Right renal cortex interstitium (tissue), 3 donors: ENCODE data around the gene GJA9. TPM values are rescaled to one million over a fixed set of nuclear protein-coding genes. Genes with fewer than 3 reads are reported as not detected.
"Not testable (repeated sequence)": the region's sequence is repeated elsewhere in the genome, so short reads cannot be mapped to it uniquely, and the experiment has no call there.

Experiments
- DNase-seq, 3 donors: peaks; one replicate each; pipeline ENCODE4 v3.0.0-alpha.2; 2013; ENCODE audit warnings: low read depth in 3 of 3, low spot score in 2 of 3
- polyA plus RNA-seq, 3 donors: library from polyadenylated mRNA; unstranded; fragments of 120-200 nt; gene quantifications; one replicate each; pipeline ENCODE4 v1.2.1, GENCODE V29; 2013; ENCODE audit not compliant: insufficient read length in 3 of 3

GJA9 gene
- polyA plus RNA-seq, 3 donors: 0.15 to 0.20 (median 0.17) TPM

DNA sequence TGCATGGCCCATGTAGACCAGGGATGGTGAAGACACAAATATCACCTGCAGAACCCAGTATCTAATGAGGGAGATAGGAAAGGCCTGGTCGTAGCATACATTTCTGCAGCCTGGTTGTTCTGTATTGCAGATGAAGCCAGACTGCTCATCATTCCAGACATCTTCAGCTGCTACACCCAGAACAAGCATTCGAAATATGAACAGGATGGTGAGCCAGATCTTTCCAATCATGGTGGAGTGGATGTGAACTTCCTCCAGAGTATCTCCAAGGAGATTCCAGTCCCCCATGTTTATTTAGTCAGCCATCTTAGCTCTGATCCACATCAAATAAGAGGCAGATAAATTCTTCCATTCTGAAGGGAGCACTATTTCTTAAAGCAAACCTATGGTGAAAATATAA, 5.6 kb downstream of the GJA9 start:
- DNase-seq: no peak

DNA sequence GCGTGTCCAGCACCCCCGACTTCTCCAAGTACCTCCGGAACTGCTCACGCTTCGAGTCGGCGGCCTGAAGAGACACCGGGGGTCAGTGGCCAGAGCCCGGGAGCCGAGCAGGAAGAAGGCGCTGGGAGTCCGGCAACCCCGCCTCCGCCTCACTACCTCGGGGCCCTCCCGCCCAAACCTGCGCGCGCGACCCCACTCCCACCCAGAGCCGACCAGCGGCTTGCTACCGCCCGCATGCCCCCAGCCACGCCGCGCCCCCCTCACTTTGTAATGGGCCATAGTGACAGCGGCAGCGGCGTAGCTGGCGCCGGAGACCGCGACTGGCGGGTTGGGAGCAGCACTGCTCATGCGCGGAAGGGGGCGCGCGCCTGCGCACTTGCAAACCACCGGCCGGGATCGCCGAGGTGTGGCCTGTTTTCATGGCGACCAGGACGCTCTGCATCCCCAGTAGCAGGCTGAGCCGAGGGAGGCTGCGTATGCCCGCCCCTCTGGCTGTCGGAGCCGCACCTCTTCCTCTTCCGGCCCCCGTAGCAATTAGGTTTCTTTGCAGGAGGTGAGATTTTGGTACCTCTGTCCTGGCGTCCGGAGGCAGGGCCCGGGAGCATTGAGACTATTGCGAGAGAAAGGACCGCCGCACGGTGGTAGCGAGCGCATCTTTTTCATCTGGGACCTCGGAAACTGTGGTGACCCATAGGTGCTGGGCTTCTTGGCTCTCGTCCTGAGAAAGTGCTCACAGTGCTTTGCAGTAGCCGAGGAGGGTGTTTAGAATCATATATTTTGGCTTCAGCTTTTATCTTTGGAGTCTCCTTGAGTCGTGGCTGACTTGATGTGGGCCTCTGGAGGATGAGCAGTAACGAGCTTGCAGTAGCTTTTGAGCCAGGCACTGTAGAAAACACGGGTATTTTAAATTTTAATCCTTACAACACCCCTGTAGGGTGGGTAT, 8.1 kb downstream of the GJA9 start, which contains the start of gene MYCBP:
MYCBP (minus strand) TSS at position 322 of the 943 bp plus-strand sequence; CDS start at position 279, 43 bp downstream.
- peak; percentile 88 to 92 (median 88) for DNase-seq

- DNase-seq: no peak
These were observed 8.9 kb downstream of the GJA9 start for GRCh38 chr1:38872401-38873026.

DNA sequence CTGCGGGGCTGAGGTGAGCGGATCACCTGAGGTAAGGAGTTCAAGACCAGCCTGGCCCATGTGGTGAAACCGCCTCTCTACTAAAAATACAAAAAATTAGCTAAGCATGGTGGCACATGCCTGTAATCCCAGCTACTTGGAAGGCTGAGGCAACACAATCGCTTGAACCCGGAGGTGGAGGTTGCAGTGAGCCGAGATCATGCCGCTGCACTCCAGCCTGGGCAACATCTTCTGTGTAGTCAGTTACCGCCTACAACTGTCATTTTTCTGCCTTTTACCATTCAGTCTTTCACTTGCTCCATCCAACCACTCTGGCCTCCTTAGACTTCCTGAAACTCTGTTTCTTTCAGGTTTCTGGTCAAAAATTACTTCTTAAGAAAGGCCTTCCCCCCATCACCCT, 10.4 kb downstream of the GJA9 start:
- DNase-seq: no peak

GRCh38 chr1:38867208-38867607, 14.2 kb downstream of the GJA9 start:
- DNase-seq: no peak

- DNase-seq: no peak
These were observed 16.2 kb downstream of the GJA9 start for GRCh38 chr1:38865112-38865715.

DNA sequence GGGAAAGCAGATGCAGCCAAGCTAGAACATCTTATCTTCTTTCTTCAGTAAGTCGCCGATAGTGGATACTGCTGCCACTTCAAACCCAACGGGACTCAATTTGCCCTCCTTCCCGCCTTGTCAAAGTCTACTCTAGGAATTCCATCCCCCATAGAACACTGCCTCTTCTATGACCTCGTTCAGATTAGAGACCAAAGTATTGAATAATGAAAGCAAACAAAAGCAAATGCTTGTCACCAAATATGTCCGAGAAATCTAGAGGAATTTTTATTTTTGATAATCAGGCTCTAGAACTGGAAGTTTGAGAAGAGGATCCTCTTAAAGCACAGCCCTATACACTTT, 21.0 kb downstream of the GJA9 start:
- no peak for DNase-seq

DNA sequence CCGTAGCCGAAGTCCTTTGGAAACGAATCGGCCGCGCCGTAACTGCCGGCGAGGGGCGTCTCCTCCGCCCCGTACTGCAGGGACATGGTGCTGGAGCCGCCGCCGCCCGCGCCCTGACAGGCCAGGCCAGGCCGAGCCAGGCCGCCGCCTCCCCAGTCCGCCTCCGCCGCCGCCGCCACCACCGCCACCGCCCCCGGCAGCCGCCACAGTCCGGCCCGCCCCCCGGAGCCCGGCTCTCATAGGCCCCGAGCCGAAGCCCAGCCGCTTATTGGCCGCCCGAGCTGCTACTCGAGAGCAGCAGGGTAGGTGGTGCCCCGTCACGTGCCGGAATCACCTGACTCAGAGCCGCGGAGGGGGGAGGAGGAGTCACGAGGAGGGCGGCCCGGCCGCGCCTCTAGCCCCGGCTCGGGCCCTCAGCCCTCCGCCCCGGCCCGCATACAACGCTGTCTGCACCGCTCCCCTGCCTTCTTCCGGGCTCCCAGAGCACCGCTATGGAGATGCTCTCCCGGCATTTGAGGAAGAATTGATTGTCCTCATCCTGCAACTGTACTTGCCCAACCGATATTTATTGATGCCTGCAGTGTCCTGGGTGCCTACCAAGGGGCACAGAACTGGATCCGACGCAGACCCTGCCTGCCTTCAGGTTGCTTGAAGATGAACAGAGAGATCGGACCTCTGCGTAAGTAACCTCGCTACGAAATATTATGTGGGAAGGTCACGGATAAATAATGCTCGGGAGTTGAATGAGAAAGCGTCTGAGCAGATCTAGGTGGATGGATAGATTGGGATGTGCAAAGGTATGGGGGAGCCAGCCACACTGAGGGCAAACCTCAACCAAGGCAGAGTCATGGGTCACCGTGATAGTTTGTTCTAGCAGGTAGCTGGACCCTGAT, 21.6 kb downstream of the GJA9 start, which contains the start of gene RRAGC:
RRAGC (minus strand) TSS at position 212 of the 893 bp plus-strand sequence; CDS start at position 86, 126 bp downstream.
- DNase-seq: peak; percentile 80 to 95 (median 88)

- DNase-seq: peak in 1 of 3 donors; percentile 21
These were observed 22.4 kb downstream of the GJA9 start for GRCh38 chr1:38858833-38859560.

- no peak for DNase-seq
These were observed 28.6 kb downstream of the GJA9 start for GRCh38 chr1:38852780-38853179.

DNA sequence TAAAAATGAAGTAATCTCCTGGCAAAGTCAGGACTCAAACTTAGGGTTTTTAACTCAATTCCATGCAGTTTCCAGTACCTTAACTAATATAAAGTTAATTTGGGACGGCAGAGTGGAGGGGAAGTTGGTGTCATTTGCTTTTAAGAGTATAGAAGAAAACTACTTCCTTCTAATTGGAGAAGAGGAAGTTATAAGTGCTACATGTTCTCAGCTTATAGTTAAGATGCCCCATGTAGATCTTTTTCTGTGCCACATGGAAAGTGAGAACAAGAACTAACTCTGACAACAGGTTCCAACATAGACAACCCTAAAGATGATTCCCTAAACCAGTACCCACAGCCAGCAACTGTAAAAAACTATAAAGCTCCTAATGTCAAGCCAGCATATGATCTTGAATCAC, 33.3 kb downstream of the GJA9 start:
- DNase-seq: no peak

GRCh38 chr1:38846210-38846609, 35.2 kb downstream of the GJA9 start:
- no peak for DNase-seq

DNA sequence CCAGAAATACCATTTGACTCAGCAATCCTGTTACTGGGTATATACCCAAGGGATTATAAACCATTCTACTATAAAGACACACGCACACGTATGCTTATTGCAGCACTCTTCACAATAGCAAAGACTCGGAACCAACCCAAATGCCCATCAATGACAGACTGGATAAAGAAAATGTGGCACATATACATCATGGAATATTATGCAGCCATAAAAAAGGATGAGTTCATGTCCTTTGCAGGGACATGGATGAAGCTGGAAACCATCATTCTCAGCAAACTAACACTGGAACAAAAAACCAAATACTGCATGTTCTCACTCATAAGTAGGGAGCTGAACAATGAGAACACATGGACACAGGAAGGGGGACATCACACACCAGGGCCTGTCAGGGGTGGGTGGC, 36.3 kb downstream of the GJA9 start:
- DNase-seq: not testable (repeated sequence)

DNA sequence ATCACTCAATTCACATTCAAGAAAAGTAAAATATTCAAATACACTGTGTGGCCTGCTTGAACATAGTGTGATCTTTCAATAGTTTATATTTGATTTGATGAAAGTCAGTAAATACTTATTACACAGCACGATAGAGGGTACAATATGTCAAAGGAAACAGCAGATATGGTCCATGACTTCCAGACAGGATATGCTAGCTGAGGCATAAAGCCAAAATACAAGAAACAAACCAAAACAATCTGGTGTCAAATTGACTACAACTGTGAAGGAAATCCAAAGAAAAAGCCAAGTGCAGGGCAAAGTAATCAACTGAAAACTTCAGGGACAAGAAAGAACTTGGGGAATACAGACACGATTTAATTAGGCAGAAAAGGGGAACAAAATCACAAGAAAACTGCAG, 41.1 kb downstream of the GJA9 start:
- no peak for DNase-seq

DNA sequence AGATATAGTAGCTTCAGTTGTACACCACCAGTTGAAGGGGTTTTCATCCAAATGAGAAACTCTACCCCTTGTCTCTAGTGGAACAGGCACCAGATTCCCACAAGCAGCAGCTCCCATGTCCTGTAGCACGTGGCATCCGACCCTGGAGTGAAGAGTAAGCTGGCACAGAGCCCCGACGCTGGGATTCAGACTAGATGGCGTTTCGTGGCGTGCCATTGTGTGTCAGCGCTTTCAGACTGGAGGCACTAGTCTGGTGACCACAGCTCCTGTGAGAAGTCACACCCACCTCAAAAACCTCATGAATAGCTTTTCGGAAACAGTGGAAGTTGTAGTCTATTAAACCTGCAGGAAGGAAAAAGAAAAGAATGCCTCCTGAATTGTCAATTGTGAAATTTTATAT, 42.0 kb downstream of the GJA9 start:
- no peak for DNase-seq

- DNase-seq: not testable (repeated sequence)
These were observed 45.1 kb downstream of the GJA9 start for GRCh38 chr1:38836316-38836715.

GRCh38 chr1:38834937-38835827, 46.2 kb downstream of the GJA9 start:
- DNase-seq: peak in 2 of 3 donors; percentile 16 to 82

- no peak for DNase-seq
These were observed 47.1 kb downstream of the GJA9 start for GRCh38 chr1:38834221-38834782.
